Measurements from ENCODE around the gene TSPAN6.

DNA sequence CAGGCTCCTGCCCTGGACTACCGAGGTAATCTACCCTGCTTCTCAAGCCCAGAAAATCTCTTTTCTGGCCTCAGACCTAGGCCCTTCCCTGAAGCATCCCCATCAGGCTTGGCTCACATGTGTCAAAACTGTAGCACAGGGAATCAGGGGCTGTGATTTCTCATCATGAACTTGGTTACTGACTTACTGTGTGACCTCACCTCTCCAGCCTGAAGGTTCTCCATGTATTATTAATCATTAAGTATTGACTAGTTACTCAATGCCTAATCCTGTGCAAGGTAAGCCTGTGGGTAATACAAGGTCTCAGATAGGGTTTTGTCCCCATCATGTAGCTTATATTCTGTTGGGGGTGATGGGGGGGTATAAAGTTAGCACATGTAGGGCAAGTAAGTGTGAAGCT, 14.2 kb upstream of the TSPAN6 start:
- TF ChIP-seq, protein P1, sequence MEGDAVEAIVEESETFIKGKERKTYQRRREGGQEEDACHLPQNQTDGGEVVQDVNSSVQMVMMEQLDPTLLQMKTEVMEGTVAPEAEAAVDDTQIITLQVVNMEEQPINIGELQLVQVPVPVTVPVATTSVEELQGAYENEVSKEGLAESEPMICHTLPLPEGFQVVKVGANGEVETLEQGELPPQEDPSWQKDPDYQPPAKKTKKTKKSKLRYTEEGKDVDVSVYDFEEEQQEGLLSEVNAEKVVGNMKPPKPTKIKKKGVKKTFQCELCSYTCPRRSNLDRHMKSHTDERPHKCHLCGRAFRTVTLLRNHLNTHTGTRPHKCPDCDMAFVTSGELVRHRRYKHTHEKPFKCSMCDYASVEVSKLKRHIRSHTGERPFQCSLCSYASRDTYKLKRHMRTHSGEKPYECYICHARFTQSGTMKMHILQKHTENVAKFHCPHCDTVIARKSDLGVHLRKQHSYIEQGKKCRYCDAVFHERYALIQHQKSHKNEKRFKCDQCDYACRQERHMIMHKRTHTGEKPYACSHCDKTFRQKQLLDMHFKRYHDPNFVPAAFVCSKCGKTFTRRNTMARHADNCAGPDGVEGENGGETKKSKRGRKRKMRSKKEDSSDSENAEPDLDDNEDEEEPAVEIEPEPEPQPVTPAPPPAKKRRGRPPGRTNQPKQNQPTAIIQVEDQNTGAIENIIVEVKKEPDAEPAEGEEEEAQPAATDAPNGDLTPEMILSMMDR (IDR thresholded peaks at IDR 0.05; ENCODE audit: low read depth, low read length), result no peak
- no peak for TF ChIP-seq EZH2phosphoT487 (IDR thresholded peaks at IDR 0.05; ENCODE audit: low read depth)

Measured in OCI-LY3 (cell line).